HEK293T (cell line): Measurements from ENCODE around the gene CELSR1.

Source experiments
- CTCF ChIA-PET: fragments of 350-600 bp; formaldehyde crosslinking; extraction: SDS; loops from one replicate; lab custom pipeline; 2021; ENCODE audit warnings: antibody characterized with exemption, inconsistent platforms; lab: Yijun Ruan, JAX
- POLR2A ChIA-PET: fragments of 350-600 bp; formaldehyde crosslinking; extraction: SDS; loops from one replicate; lab custom pipeline; 2020; ENCODE audit warnings: antibody characterized with exemption, inconsistent platforms; lab: Yijun Ruan, JAX
- DNase-seq: peaks from one replicate; pipeline ENCODE4 v3.0.0; 2012; ENCODE audit warnings: mixed read lengths; ENCODE audit errors: extremely low spot score
- ARNT ChIP-seq: fragments of 450-650 bp; IDR thresholded peaks from 2 replicates; pipeline ENCODE4 v1.6.1; 2017; ENCODE audit warnings: mild to moderate bottlenecking
- BHLHE40 ChIP-seq: fragments of 450-650 bp; IDR thresholded peaks from 2 replicates; pipeline ENCODE4 v1.6.1; 2016; ENCODE audit warnings: mild to moderate bottlenecking, moderate library complexity, borderline replicate concordance
- CTBP1 ChIP-seq: fragments of 450-650 bp; IDR thresholded peaks from 2 replicates; pipeline ENCODE4 v1.6.1; 2016; ENCODE audit warnings: borderline replicate concordance
- ELF4 ChIP-seq: fragments of 450-650 bp; IDR thresholded peaks from 2 replicates; pipeline ENCODE4 v1.6.1; 2017; ENCODE audit warnings: antibody characterized with exemption
- FOXA1 ChIP-seq: fragments of 450-650 bp; IDR thresholded peaks from 2 replicates; pipeline ENCODE4 v1.6.1; 2016; ENCODE audit warnings: mild to moderate bottlenecking
- FOXK2 ChIP-seq: fragments of 450-650 bp; IDR thresholded peaks from 2 replicates; pipeline ENCODE4 v1.6.1; 2016; ENCODE audit warnings: mild to moderate bottlenecking
- FOXM1 ChIP-seq: fragments of 450-650 bp; IDR thresholded peaks from 2 replicates; pipeline ENCODE4 v1.6.1; 2017; ENCODE audit warnings: mild to moderate bottlenecking, borderline replicate concordance
- HDGF ChIP-seq: fragments of 450-650 bp; IDR thresholded peaks from 2 replicates; pipeline ENCODE4 v1.6.1; 2017; ENCODE audit warnings: antibody characterized with exemption, borderline replicate concordance
- L3MBTL2 ChIP-seq: fragments of 450-650 bp; conservative IDR thresholded peaks from 2 replicates; pipeline ENCODE4 v1.6.1; 2016; ENCODE audit warnings: mild to moderate bottlenecking
- LEF1 ChIP-seq: fragments of 450-650 bp; IDR thresholded peaks from 2 replicates; pipeline ENCODE4 v1.6.1; 2017; ENCODE audit warnings: mild to moderate bottlenecking, borderline replicate concordance
- NFRKB ChIP-seq: fragments of 450-650 bp; IDR thresholded peaks from 2 replicates; pipeline ENCODE4 v1.6.1; 2016; ENCODE audit warnings: mild to moderate bottlenecking, moderate library complexity
- SP1 ChIP-seq: fragments of 450-650 bp; IDR thresholded peaks from 2 replicates; pipeline ENCODE4 v1.6.1; 2017
- SUZ12 ChIP-seq: fragments of 450-650 bp; IDR thresholded peaks from 2 replicates; pipeline ENCODE4 v1.6.1; 2016; ENCODE audit warnings: mild to moderate bottlenecking
- TARDBP ChIP-seq: fragments of 450-650 bp; IDR thresholded peaks from 2 replicates; pipeline ENCODE4 v1.6.1; 2016
- ZNF384 ChIP-seq: fragments of 450-650 bp; IDR thresholded peaks from 2 replicates; pipeline ENCODE4 v1.6.1; 2016
- TF ChIP-seq, protein P1 (sequence below): fragments of 450-650 bp; IDR thresholded peaks from 2 replicates; pipeline ENCODE4 v1.6.1; 2016

CELSR1 gene

GRCh38 chr22:46326066-46326680 is 211.2 kb downstream of the CELSR1 start:
- POLR2A ChIA-PET, result interaction anchor here (0.6 to 1.1 kb wide), 2 partner anchors 8 to 10 kb away, joined by 3 read pairs; partner anchors contain the start of gene TRMU
- DNase-seq, result no peak
- CTCF ChIA-PET, result no interaction called here
- TF ChIP-seq, protein P1, sequence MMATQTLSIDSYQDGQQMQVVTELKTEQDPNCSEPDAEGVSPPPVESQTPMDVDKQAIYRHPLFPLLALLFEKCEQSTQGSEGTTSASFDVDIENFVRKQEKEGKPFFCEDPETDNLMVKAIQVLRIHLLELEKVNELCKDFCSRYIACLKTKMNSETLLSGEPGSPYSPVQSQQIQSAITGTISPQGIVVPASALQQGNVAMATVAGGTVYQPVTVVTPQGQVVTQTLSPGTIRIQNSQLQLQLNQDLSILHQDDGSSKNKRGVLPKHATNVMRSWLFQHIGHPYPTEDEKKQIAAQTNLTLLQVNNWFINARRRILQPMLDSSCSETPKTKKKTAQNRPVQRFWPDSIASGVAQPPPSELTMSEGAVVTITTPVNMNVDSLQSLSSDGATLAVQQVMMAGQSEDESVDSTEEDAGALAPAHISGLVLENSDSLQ, result no peak

- no peak for DNase-seq
- ChIA-PET CTCF (interaction anchor here (1.0 kb wide), 1 partner anchor 11 kb away, joined by 3 read pairs; no protein-coding TSS in a partner anchor), POLR2A (interaction anchor here (1.4 kb wide), 1 partner anchor 13 kb away, joined by 4 read pairs; the partner anchor contains the start of gene TRMU)
- TF ChIP-seq SP1, result no peak
- TF ChIP-seq, protein P1, result no peak
- no peak for TF ChIP-seq NFRKB
- no peak for TF ChIP-seq ELF4
- no peak for TF ChIP-seq BHLHE40
- TF ChIP-seq HDGF, result no peak
- TF ChIP-seq TARDBP, result no peak
- TF ChIP-seq ZNF384, result no peak
- no peak for TF ChIP-seq LEF1
Observed at GRCh38 chr22:46323162-46323561, 214.3 kb downstream of the CELSR1 start.

DNA sequence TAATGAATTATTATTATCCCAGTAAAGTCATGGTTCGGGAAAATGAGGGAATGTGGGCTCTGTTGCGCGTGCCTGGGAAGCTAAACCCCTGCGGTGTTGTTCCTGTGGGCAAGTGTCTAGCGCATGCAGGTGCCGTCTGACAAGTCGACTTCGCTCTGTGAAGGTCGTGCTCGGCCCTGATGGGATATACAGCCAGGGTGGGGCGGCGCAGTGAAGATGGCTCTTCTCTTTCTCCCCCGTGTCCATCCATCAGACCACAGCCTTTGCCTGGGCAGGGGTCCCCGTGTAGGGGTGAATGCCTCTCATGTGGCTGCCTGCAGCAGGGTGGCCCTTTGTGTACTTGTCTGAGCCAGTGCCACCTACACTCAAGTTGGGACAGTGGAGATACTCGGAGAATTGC is 214.7 kb downstream of the CELSR1 start:
- TF ChIP-seq FOXA1 (no peak), FOXM1 (no peak)
- ChIA-PET POLR2A (no interaction called here), CTCF (no interaction called here)
- DNase-seq, result no peak

- POLR2A ChIA-PET, result no interaction called here
- CTCF ChIA-PET, result no interaction called here
Observed at GRCh38 chr22:46320716-46321386, 216.6 kb downstream of the CELSR1 start.

GRCh38 chr22:46320166-46320710 is 217.2 kb downstream of the CELSR1 start:
- TF ChIP-seq LEF1 (no peak), ZNF384 (no peak), ELF4 (no peak)
- TF ChIP-seq, protein P1, result no peak
- POLR2A ChIA-PET, result no interaction called here
- CTCF ChIA-PET, result no interaction called here
- no peak for DNase-seq

More at GRCh38 chr22:46320716-46321386, 216.6 kb downstream of the CELSR1 start:
- DNase-seq, result no peak
- TF ChIP-seq BHLHE40 (no peak), HDGF (no peak), FOXM1 (no peak), CTBP1 (no peak), NFRKB (no peak), FOXA1 (no peak), ARNT (no peak), SP1 (no peak), ELF4 (no peak), L3MBTL2 (no peak), LEF1 (no peak), ZNF384 (no peak), SUZ12 (no peak), TARDBP (no peak), FOXK2 (no peak)
- TF ChIP-seq, protein P1, result no peak

- no peak for DNase-seq
- ChIA-PET CTCF (no interaction called here), POLR2A (interaction anchor here (1.7 kb wide), 1 partner anchor 18 kb away, joined by 4 read pairs; no protein-coding TSS in a partner anchor)
- TF ChIP-seq ELF4 (no peak), LEF1 (no peak), ZNF384 (no peak), FOXK2 (no peak), FOXA1 (no peak), TARDBP (no peak), SUZ12 (no peak), BHLHE40 (no peak), NFRKB (no peak), HDGF (no peak), SP1 (no peak), ARNT (no peak), FOXM1 (no peak), CTBP1 (no peak), L3MBTL2 (no peak)
- TF ChIP-seq, protein P1, result no peak
Observed at GRCh38 chr22:46319319-46319718, 218.1 kb downstream of the CELSR1 start.
